ENCODE measurements around the gene PRRX1.

PRRX1 gene

DNA sequence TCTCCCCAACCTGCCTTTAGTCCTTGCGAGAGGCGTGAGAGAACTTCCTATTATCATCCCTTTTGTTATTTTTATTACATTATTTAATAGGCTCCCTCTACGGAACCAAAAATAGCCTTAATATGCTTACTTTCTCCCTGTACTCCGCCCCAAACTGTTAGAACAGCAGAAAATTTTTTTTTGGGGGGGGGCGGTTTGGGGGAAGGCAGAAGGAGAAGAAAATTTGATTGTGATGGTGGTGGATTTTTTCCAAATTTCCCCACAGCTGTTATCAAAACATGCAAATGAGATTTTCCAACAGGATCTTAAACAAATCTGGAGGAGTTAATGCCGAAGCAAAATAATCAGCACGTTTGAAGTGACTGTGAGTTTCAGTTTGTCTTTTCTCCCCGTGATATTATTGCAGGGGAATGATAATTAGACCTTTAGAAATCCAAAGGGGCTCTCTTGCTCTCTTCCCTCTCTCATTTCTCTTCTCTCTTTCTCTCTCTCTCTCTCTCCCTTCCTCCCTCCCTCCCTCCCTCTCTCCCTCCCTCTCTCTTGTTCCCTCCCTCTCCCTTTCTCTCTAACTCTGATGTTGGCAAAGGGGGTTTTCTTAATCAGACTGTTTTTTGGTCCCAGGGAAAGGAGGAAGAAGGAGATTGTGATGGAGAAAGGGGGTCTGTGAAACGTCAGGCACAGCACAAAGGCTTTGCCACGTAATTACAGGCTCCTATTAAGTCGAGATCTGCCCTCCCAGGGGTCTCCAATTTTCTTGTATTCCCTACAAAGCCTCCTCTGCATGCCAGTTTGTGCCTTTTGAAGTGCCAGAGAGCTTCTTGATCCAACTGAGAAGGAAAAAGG, 1.1 kb upstream of the PRRX1 start:
- Histone ChIP-seq H3K27ac (ENCODE audit: low read depth, low read length) (no peak overlapping the region), H3K23ac (ENCODE audit: low read length) (no peak overlapping the region), H3K4me1 (ENCODE audit: control insufficient read depth, low read depth, low read length) (peaks cover 2% of the 10 kb centered on the region), H3K36me3 (ENCODE audit: control insufficient read depth, insufficient read depth, low read length) (no peaks in the 10 kb centered on the region), H3K9ac (ENCODE audit: low read length) (no peak overlapping the region), H3K18ac (ENCODE audit: low read length) (no peak overlapping the region), H2AK5ac (ENCODE audit: low read length) (no peak overlapping the region), H3K4me2 (ENCODE audit: low read length) (no peak overlapping the region), H3K79me1 (ENCODE audit: low read length) (no peaks in the 10 kb centered on the region), H2BK120ac (ENCODE audit: low read depth, low read length) (no peak overlapping the region), H3K27me3 (ENCODE audit: insufficient read depth, low read length, poor library complexity) (peaks cover 77% of the 10 kb centered on the region), H3K4ac (ENCODE audit: low read depth, low read length) (no peak overlapping the region), H4K8ac (ENCODE audit: low read depth, low read length) (no peak overlapping the region), H3K79me2 (ENCODE audit: control insufficient read depth, insufficient read depth, low read length) (no peaks in the 10 kb centered on the region), H3K56ac (ENCODE audit: low read length) (no peak overlapping the region), H2BK15ac (replicated peaks; ENCODE audit: low read depth) (no peak overlapping the region), H2BK5ac (ENCODE audit: low read length) (no peak overlapping the region), H4K5ac (ENCODE audit: low read length) (no peak overlapping the region), H3K4me3 (ENCODE audit: low read length) (no peak overlapping the region)
- peak; percentile 26 for DNase-seq
- WGBS (ENCODE audit: extremely low coverage, insufficient coverage, low lambda C conversion rate), result no CpG with 5 or more reads among the region's 11 CpGs

DNA sequence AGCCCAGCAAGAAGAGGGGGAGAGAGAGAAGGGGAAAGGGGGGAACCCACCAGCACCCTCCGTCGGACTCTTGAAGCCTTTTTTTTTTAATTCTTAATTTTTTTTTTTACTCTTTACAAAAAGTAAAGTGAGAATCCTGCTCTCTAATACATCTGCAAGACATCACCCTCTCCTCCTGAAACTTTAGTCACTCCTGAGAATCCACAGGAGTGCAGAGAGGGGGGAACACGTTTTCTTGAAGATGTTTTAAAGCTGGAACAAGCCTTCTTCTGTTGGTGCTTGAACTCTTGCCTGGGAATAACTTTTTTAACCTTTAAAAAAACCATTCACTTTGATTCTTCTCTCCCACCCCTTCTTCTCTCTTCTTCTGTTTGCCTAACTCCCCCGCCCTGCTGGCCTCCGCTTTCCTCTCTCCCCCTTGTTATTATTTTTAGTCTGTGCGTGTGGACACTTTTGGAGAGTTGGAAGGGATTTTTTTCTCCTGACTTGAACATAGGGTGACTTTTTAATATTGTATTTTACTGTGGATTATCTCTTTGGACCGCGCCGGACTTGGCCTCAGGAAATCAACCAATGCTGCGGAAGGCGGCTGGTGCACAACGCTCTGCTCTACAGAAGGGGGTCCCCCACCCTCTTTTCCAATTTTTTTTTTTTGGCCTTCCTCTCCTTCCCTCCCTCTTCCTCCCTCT, 383 bp upstream of the PRRX1 start:
- no peak overlapping the region for H3K18ac ChIP-seq (ENCODE audit: low read length)
- no peak overlapping the region for H3K56ac ChIP-seq (ENCODE audit: low read length)
- DNase-seq, result no peak
- no peak overlapping the region for H3K9ac ChIP-seq (ENCODE audit: low read length)
- no CpG with 5 or more reads among the region's 12 CpGs for WGBS (ENCODE audit: extremely low coverage, insufficient coverage, low lambda C conversion rate)
- H4K5ac ChIP-seq (ENCODE audit: low read length), result no peak overlapping the region
- H4K8ac ChIP-seq (ENCODE audit: low read depth, low read length), result no peak overlapping the region
- H2AK5ac ChIP-seq (ENCODE audit: low read length), result no peak overlapping the region
- no peak overlapping the region for H3K4me3 ChIP-seq (ENCODE audit: low read length)
- H3K27me3 ChIP-seq (ENCODE audit: insufficient read depth, low read length, poor library complexity), result peaks cover 82% of the 10 kb centered on the region
- H3K27ac ChIP-seq (ENCODE audit: low read depth, low read length), result no peak overlapping the region
- H3K36me3 ChIP-seq (ENCODE audit: control insufficient read depth, insufficient read depth, low read length), result no peaks in the 10 kb centered on the region
- no peak overlapping the region for H3K4me2 ChIP-seq (ENCODE audit: low read length)
- no peak overlapping the region for H2BK5ac ChIP-seq (ENCODE audit: low read length)
- H3K4me1 ChIP-seq (ENCODE audit: control insufficient read depth, low read depth, low read length), result peaks cover 2% of the 10 kb centered on the region
- no peaks in the 10 kb centered on the region for H3K79me1 ChIP-seq (ENCODE audit: low read length)
- no peaks in the 10 kb centered on the region for H3K79me2 ChIP-seq (ENCODE audit: control insufficient read depth, insufficient read depth, low read length)
- no peak overlapping the region for H2BK15ac ChIP-seq (replicated peaks; ENCODE audit: low read depth)
- no peak overlapping the region for H3K4ac ChIP-seq (ENCODE audit: low read depth, low read length)
- H2BK120ac ChIP-seq (ENCODE audit: low read depth, low read length), result no peak overlapping the region
- H3K23ac ChIP-seq (ENCODE audit: low read length), result no peak overlapping the region

DNA sequence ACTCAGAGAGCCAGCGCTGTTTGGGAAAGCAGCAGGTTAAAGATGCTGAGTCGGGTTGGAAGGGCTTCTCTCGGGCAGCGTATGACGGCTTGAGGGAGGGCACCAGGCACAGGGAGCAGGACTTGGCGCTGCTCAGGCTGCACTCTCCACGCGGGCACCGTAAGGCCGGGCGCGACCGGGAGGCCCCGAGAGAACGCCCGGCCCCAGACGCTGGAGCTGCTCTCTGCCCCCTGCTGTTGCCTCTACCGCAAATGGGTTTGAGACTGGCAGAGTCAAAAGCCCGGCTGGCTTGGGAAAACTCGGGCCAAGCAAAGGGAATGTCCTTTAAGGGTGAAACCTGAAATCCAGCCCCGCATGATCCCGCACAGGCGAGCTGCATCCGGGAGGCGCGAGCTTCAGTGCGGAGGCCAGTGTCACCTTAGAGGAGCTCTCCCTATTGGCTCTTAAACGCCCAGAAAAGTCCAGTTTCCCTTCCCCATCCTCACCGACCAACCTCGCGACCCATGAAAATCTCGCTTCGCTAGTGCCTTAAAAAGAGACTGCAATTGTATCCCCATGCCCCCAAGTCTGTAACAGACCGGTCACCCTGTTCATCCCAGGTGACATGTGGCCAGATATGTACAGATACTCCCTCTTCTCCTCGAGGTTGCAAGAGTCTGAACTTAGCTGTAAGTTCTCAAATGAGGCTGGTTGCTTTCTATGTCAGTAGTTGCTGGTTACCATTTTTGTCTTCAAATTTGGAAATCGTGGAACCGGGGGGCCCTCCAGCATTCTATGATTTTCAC, 1.1 kb downstream of the PRRX1 start:
- Histone ChIP-seq H3K79me2 (ENCODE audit: control insufficient read depth, insufficient read depth, low read length) (no peaks in the 10 kb centered on the region), H3K18ac (ENCODE audit: low read length) (no peak overlapping the region), H3K4ac (ENCODE audit: low read depth, low read length) (no peak overlapping the region), H2BK120ac (ENCODE audit: low read depth, low read length) (no peak overlapping the region), H2BK15ac (replicated peaks; ENCODE audit: low read depth) (no peak overlapping the region), H2BK5ac (ENCODE audit: low read length) (no peak overlapping the region), H3K79me1 (ENCODE audit: low read length) (no peaks in the 10 kb centered on the region), H3K27ac (ENCODE audit: low read depth, low read length) (no peak overlapping the region), H3K36me3 (ENCODE audit: control insufficient read depth, insufficient read depth, low read length) (no peaks in the 10 kb centered on the region), H3K4me2 (ENCODE audit: low read length) (peak overlapping the region; percentile 41), H4K8ac (ENCODE audit: low read depth, low read length) (no peak overlapping the region), H3K9ac (ENCODE audit: low read length) (peak overlapping the region; percentile 5), H2AK5ac (ENCODE audit: low read length) (no peak overlapping the region), H3K4me3 (ENCODE audit: low read length) (no peak overlapping the region), H3K56ac (ENCODE audit: low read length) (peak overlapping the region; percentile 22), H3K4me1 (ENCODE audit: control insufficient read depth, low read depth, low read length) (peaks cover 2% of the 10 kb centered on the region), H3K23ac (ENCODE audit: low read length) (no peak overlapping the region), H3K27me3 (ENCODE audit: insufficient read depth, low read length, poor library complexity) (peaks cover 83% of the 10 kb centered on the region), H4K5ac (ENCODE audit: low read length) (no peak overlapping the region)
- WGBS (ENCODE audit: extremely low coverage, insufficient coverage, low lambda C conversion rate), result no CpG with 5 or more reads among the region's 37 CpGs
- DNase-seq, result peak; percentile 52

DNA sequence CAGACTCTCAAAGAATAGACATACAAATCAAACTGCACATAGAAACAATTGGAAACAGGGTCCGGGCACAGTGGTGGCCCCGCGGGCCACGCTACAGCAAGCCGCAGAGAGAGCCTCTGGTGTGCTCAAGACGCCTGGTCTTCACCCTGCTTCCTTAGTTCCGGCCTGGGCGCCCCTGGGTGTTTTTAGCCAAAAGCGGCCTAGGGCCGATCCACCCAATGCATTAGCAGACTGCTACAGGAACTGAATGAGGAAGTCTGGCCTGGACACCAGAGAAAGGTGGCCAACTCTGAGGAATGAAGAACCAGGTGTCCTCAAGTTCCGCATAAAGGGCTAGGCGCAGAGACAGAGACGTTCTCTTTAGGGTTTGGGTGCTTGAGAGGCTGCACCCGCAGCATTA, 1.7 kb downstream of the PRRX1 start:
- Histone ChIP-seq H3K27ac (ENCODE audit: low read depth, low read length) (no peak overlapping the region), H3K79me2 (ENCODE audit: control insufficient read depth, insufficient read depth, low read length) (no peaks in the 10 kb centered on the region), H3K4me2 (ENCODE audit: low read length) (no peak overlapping the region), H2BK5ac (ENCODE audit: low read length) (no peak overlapping the region), H3K18ac (ENCODE audit: low read length) (no peak overlapping the region), H3K9ac (ENCODE audit: low read length) (no peak overlapping the region), H3K56ac (ENCODE audit: low read length) (no peak overlapping the region), H4K8ac (ENCODE audit: low read depth, low read length) (no peak overlapping the region), H3K4me3 (ENCODE audit: low read length) (no peak overlapping the region), H2BK120ac (ENCODE audit: low read depth, low read length) (no peak overlapping the region), H3K79me1 (ENCODE audit: low read length) (no peaks in the 10 kb centered on the region), H2AK5ac (ENCODE audit: low read length) (no peak overlapping the region), H2BK15ac (replicated peaks; ENCODE audit: low read depth) (no peak overlapping the region), H4K5ac (ENCODE audit: low read length) (no peak overlapping the region), H3K23ac (ENCODE audit: low read length) (no peak overlapping the region), H3K4ac (ENCODE audit: low read depth, low read length) (no peak overlapping the region), H3K27me3 (ENCODE audit: insufficient read depth, low read length, poor library complexity) (peaks cover 84% of the 10 kb centered on the region), H3K36me3 (ENCODE audit: control insufficient read depth, insufficient read depth, low read length) (no peaks in the 10 kb centered on the region), H3K4me1 (ENCODE audit: control insufficient read depth, low read depth, low read length) (peaks cover 2% of the 10 kb centered on the region)
- peak; percentile 19 for DNase-seq
- WGBS (ENCODE audit: extremely low coverage, insufficient coverage, low lambda C conversion rate), result no CpG with 5 or more reads among the region's 14 CpGs

DNA sequence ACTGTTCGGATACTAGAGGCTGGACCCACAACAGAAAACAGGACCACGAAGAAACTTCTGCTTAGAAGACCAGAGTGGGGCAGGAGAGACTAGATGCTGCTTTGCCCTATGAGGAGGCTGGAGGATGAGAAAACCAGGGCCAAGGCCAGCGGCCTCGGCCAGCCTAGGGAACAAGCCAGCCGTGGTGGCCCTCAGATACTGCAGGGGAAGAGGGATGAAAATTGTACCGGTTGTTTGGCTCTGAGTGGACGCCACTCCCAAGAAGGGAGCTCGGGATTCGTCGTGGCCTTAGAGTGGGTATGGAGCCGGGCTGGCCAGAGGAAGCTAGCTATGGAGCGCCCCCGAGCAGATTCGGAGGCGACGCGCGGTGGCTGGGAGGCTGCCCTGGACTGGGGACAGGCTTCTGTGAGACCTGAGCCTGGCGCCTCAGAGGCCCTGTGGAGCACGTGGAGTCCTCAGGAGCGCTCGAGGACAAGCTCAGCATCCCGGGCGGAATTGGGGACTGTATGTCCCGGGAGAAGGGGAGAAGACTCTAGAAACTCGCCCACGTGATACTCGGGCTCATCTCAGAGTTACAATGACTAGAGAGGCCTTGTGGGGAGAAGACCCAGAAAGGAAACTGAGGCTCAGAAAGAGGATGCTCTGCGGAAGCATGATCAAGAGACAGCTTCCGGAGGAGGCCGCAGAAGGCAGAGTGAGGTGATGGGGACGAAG, 2.8 kb downstream of the PRRX1 start:
- DNase-seq, result peak; percentile 51
- Histone ChIP-seq H3K36me3 (ENCODE audit: control insufficient read depth, insufficient read depth, low read length) (no peaks in the 10 kb centered on the region), H3K23ac (ENCODE audit: low read length) (no peak overlapping the region), H2BK5ac (ENCODE audit: low read length) (no peak overlapping the region), H3K79me1 (ENCODE audit: low read length) (no peaks in the 10 kb centered on the region), H4K5ac (ENCODE audit: low read length) (no peak overlapping the region), H3K4me1 (ENCODE audit: control insufficient read depth, low read depth, low read length) (peaks cover 2% of the 10 kb centered on the region), H3K27ac (ENCODE audit: low read depth, low read length) (no peak overlapping the region), H3K27me3 (ENCODE audit: insufficient read depth, low read length, poor library complexity) (peaks cover 81% of the 10 kb centered on the region), H2BK15ac (replicated peaks; ENCODE audit: low read depth) (no peak overlapping the region), H3K4me2 (ENCODE audit: low read length) (no peak overlapping the region), H3K18ac (ENCODE audit: low read length) (no peak overlapping the region), H3K79me2 (ENCODE audit: control insufficient read depth, insufficient read depth, low read length) (no peaks in the 10 kb centered on the region), H3K9ac (ENCODE audit: low read length) (no peak overlapping the region), H4K8ac (ENCODE audit: low read depth, low read length) (no peak overlapping the region), H2BK120ac (ENCODE audit: low read depth, low read length) (no peak overlapping the region), H3K56ac (ENCODE audit: low read length) (no peak overlapping the region), H2AK5ac (ENCODE audit: low read length) (no peak overlapping the region), H3K4me3 (ENCODE audit: low read length) (no peak overlapping the region), H3K4ac (ENCODE audit: low read depth, low read length) (no peak overlapping the region)
- no CpG with 5 or more reads among the region's 32 CpGs for WGBS (ENCODE audit: extremely low coverage, insufficient coverage, low lambda C conversion rate)
